GM19324 (cell line): ENCODE data around the gene NLRP1.

ENCODE experiments used
- ATAC-seq: cut with Tn5 transposase; IDR thresholded peaks from one replicate; pipeline ENCODE4 v1.9.1; 2021; ENCODE audit warnings: mild to moderate bottlenecking, moderate library complexity; ENCODE audit not compliant: unreplicated experiment, low FRiP score

NLRP1 gene

GRCh38 chr17:5485270-5486205 is 98.8 kb downstream of the NLRP1 start, which contains the start of gene DERL2:
Gene DERL2, minus strand, starts transcription at chr17:5486178. Its CDS starts 17 bp downstream, at chr17:5486161.
- peak; percentile 33 for ATAC-seq

DNA sequence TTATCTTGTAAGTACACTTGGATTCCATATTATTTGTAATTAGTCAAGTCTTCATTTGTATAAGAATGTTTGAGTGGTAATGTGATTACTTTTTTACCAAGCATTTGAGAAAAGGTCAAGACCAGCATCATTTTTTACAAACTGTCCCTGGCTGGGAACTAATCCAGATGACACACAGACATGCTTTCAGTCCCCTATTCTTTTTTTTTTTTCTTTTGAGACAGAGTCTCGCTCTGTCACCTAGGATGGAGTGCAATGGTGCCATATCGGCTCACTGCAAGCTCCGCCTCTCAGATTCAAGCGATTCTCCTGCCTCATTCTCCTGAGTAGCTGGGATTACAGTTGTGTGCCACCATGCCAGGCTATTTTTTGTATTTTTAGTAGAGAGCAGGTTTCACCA is 102.9 kb downstream of the NLRP1 start:
- ATAC-seq = no peak

DNA sequence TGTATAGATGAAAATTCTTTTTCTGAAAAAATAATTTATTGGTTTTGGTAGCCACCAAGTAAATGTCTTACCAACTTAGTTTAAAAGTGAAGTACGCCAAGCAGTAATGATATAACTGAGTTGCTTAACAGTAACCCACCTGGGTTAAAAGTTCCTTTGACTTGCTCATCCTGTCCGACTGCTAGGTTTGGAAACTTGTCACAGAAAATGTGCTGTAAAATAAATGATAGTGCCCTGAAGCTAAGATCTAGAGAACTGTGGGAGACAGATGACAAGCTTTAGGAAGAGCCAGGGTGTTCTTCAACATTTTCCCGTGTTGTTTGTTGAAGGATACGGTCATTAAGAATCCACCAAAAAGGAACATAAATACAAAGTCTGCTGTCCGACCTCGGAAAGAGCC is 103.3 kb downstream of the NLRP1 start:
- no peak for ATAC-seq

- ATAC-seq = no peak
Measured at GRCh38 chr17:5478992-5479391, 105.3 kb downstream of the NLRP1 start.

DNA sequence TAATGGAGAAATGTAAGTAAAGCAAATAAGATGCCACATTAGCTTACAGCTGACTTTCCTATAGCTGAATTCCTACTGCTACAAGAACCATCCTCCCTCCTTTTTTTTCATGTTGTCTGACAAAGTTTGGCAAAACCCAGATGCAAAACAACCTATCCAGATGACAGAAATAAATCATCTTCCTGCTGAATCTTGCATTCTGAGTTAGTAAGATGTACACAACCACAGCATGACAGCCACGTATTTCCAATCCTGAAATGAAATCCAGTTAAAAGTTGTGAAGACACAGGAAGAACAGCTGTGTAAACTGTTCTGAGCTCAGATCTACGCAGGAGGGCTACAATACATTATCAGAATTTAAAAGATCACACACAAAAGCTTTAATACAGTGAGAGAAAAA is 110.4 kb downstream of the NLRP1 start:
- ATAC-seq = no peak

- ATAC-seq = no peak
Measured at GRCh38 chr17:5472511-5472910, 111.8 kb downstream of the NLRP1 start.

GRCh38 chr17:5468075-5468473 is 116.2 kb downstream of the NLRP1 start:
- no peak for ATAC-seq

DNA sequence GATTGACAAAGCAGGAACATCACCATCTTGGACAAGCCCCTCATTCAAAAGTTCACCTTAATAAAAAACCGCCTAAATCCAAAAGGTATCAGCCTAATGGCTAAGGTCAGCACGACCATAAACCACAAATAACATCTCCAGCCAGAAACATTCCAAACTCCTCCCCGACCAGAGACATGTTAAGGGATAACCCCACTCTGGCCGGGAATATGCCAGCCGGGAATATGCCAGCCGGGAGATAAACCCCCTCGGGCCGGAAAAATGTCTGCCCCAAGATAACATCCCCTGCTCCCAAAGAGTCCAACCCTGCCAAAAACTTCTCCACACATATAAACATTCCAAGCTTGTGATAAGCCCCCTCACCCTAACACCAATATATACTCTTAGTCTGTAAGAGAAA is 116.9 kb downstream of the NLRP1 start:
- no peak for ATAC-seq

- no peak for ATAC-seq
Measured at GRCh38 chr17:5466295-5466694, 118.0 kb downstream of the NLRP1 start.

GRCh38 chr17:5464717-5465507 is 119.4 kb downstream of the NLRP1 start:
- no peak for ATAC-seq
